Measurements from ENCODE around the gene RMDN2.

Gene RMDN2

DNA sequence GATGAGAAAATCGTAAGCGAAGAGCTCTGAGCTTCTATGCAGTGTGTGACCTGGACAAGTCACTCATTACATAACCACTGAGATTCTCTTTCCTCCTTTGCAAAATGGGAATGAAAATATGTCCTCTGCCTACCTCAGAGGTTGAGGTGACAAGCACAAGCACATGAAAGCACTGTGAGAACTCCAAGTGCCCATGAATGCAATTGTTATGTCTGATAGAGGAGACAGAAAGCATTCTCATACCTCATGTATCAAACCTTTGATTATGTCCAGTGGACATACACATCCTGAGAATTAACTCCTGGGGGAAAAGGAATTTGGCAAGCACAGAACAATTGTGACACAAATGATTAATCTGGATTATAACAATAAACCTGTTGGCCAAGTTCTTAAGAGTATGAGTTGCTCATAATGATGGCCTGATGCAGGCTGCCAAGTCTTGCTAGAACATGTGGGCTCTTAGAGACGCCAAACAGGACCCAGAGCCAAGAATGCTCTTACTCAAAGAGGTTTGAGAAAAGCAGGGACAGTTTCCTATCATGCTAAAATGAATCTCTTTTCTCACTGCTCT is 8.5 kb upstream of the RMDN2 start:
- CTCF ChIA-PET, result no interaction called here
- Histone ChIP-seq H3K27ac (ENCODE audit: extremely low read depth, low read depth, low read length) (no peak overlapping the region), H3K36me3 (ENCODE audit: control insufficient read depth in 2 of 2, insufficient read depth in 1 of 2, low read length in 2 of 2) (no peaks in the 10 kb centered on the region), H3K9me3 (ENCODE audit: control insufficient read depth, insufficient read depth, low read depth, low read length) (no peaks in the 10 kb centered on the region), H3K4me3 (ENCODE audit: low read depth, low read length) (no peak overlapping the region), H3K4me1 (ENCODE audit: control insufficient read depth, insufficient read depth, low read length) (peaks cover 8% of the 10 kb centered on the region; the same call in 1 of the 2 replicates)
- POLR2A ChIA-PET, result no interaction called here
- no peak for TF ChIP-seq ZNF843 (tag by site-specific recombination; IDR thresholded peaks at IDR 0.05)
- no peak for TF ChIP-seq ZNF521 (tag by site-specific recombination; IDR thresholded peaks at IDR 0.05)
- TF ChIP-seq SCRT2 (tag by site-specific recombination; IDR thresholded peaks at IDR 0.05), result no peak
- TF ChIP-seq KLF1 (tag by site-specific recombination; IDR thresholded peaks at IDR 0.05), result no peak
- TF ChIP-seq, protein P1, sequence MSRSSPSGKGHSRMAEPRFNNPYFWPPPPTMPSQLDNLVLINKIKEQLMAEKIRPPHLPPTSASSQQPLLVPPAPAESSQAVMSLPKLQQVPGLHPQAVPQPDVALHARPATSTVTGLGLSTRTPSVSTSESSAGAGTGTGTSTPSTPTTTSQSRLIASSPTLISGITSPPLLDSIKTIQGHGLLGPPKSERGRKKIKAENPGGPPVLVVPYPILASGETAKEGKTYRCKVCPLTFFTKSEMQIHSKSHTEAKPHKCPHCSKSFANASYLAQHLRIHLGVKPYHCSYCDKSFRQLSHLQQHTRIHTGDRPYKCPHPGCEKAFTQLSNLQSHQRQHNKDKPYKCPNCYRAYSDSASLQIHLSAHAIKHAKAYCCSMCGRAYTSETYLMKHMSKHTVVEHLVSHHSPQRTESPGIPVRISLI (tag by site-specific recombination; IDR thresholded peaks at IDR 0.05), result no peak
- TF ChIP-seq PRDM6 (tag by site-specific recombination; IDR thresholded peaks at IDR 0.05), result no peak
- no peak for TF ChIP-seq GLIS2 (tag by site-specific recombination; IDR thresholded peaks at IDR 0.05)
- no peak for TF ChIP-seq BCL11A (tag by site-specific recombination; IDR thresholded peaks at IDR 0.05; ENCODE audit: low read depth)
- no peak for TF ChIP-seq ZNF670 (tag by site-specific recombination; IDR thresholded peaks at IDR 0.05; ENCODE audit: low read depth)
- TF ChIP-seq IKZF3 (tag by site-specific recombination; IDR thresholded peaks at IDR 0.05), result no peak
- TF ChIP-seq ZNF266 (tag by site-specific recombination; IDR thresholded peaks at IDR 0.05; ENCODE audit: low read depth), result no peak
- no peak for TF ChIP-seq ZNF223 (tag by site-specific recombination; IDR thresholded peaks at IDR 0.05)
- TF ChIP-seq ZNF677 (tag by site-specific recombination; IDR thresholded peaks at IDR 0.05), result no peak
- TF ChIP-seq ZNF518A (tag by site-specific recombination; conservative IDR thresholded peaks at IDR 0.05; ENCODE audit: low read depth), result no peak

DNA sequence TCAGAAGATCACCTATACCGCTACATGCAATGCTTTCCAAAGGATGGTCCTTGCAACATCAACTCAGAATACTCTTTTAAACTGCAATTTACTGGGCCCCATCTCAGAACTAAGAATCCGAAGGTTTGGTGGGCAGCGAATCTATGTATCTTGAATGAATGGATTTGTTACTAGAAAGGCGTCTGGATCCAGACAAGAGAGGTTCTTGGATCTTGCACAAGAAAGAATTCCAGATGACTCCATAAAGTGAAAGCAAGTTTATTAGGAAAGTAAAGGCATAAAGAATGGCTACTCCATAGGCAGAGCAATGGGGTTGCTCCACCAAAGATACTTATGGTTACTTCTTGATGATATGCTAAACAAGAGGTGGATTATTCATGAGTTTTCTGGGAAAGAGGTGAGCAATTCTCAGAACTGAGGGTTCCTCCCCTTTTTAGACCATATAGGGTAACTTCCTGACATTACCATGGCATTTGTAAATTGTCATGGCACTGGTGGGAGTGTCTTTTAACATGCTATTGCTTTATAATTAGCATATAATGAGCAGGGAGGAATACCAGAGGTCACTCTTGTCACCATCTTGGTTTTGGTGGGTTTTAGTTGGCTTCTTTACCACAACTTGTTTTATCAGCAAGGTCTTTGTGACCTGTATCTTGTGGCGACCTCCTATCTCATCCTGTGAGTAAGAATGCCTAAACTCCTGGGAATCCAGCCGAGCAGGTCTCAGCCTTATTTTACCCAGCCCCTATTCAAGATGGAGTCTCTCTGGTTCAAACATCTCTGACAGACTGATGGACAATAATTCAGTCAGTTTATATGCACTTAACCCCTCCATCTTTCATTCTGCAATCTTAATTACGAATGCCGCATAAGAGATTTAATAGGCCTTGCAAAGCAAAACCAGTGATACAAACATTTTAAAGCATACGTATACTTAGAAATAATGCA is 7.5 kb upstream of the RMDN2 start:
- POLR2A ChIA-PET, result no interaction called here
- TF ChIP-seq ZNF529 (tag by site-specific recombination; IDR thresholded peaks at IDR 0.05; ENCODE audit: insufficient replicate concordance) (no peak), ZSCAN30 (tag by site-specific recombination; IDR thresholded peaks at IDR 0.05) (no peak), ZBTB48 (tag by site-specific recombination; IDR thresholded peaks at IDR 0.05) (no peak), KLF9 (tag by site-specific recombination; IDR thresholded peaks at IDR 0.05; ENCODE audit: low read depth) (no peak), ZNF558 (tag by site-specific recombination; IDR thresholded peaks at IDR 0.05) (no peak), ZFP69B (tag by site-specific recombination; IDR thresholded peaks at IDR 0.05) (no peak), ZNF140 (tag by site-specific recombination; IDR thresholded peaks at IDR 0.05) (no peak), ZIC2 (tag by site-specific recombination; IDR thresholded peaks at IDR 0.05) (no peak)
- TF ChIP-seq, protein P2, sequence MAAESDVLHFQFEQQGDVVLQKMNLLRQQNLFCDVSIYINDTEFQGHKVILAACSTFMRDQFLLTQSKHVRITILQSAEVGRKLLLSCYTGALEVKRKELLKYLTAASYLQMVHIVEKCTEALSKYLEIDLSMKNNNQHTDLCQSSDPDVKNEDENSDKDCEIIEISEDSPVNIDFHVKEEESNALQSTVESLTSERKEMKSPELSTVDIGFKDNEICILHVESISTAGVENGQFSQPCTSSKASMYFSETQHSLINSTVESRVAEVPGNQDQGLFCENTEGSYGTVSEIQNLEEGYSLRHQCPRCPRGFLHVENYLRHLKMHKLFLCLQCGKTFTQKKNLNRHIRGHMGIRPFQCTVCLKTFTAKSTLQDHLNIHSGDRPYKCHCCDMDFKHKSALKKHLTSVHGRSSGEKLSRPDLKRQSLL (tag by site-specific recombination; IDR thresholded peaks at IDR 0.05), result no peak

More for the DNA sequence above, 7.5 kb upstream of the RMDN2 start:
- no peaks in the 10 kb centered on the region for H3K9me3 ChIP-seq (ENCODE audit: control insufficient read depth, insufficient read depth, low read depth, low read length)
- peaks cover 8% of the 10 kb centered on the region; the same call in 1 of the 2 replicates for H3K4me1 ChIP-seq (ENCODE audit: control insufficient read depth, insufficient read depth, low read length)
- H3K27ac ChIP-seq (ENCODE audit: extremely low read depth, low read depth, low read length), result no peak overlapping the region
- CTCF ChIA-PET, result no interaction called here
- no peaks in the 10 kb centered on the region for H3K36me3 ChIP-seq (ENCODE audit: control insufficient read depth in 2 of 2, insufficient read depth in 1 of 2, low read length in 2 of 2)
- no peak overlapping the region for H3K4me3 ChIP-seq (ENCODE audit: low read depth, low read length)

Measured in HEK293 (cell line).